Astrocyte (in vitro differentiated cells and primary cell): Measurements from ENCODE around the gene CBFA2T2. TPM values are rescaled to one million over a fixed set of nuclear protein-coding genes. Genes with fewer than 3 reads are reported as not detected.

Source experiments
- DNase-seq: peaks from one replicate; pipeline ENCODE4 v3.0.0-alpha.2; 2010; ENCODE audit warnings: low read depth
- FAIRE-seq: peaks from 2 replicates; lab custom pipeline; 2011; peaks lifted over from hg19 to GRCh38; lab: Jason Lieb, UNC
- H2AFZ ChIP-seq: 2 replicates; pipeline ENCODE4 v1.6.0; 2012; ENCODE audit warnings: low read depth, low read length, inconsistent platforms
- H3K27ac ChIP-seq: 2 replicates; pipeline ENCODE4 v1.5.1; 2011; ENCODE audit warnings: low read depth, low read length, inconsistent platforms
- H3K27me3 ChIP-seq: 2 replicates; pipeline ENCODE4 v1.6.0; 2011; ENCODE audit warnings: low read length, inconsistent platforms; ENCODE audit not compliant: insufficient read depth
- H3K36me3 ChIP-seq: 2 replicates; pipeline ENCODE4 v1.5.1; 2011; ENCODE audit warnings: low read length, inconsistent platforms; ENCODE audit not compliant: insufficient read depth
- H3K4me1 ChIP-seq: 2 replicates; pipeline ENCODE4 v1.5.1; 2011; ENCODE audit warnings: low read length, inconsistent platforms; ENCODE audit not compliant: insufficient read depth
- H3K4me2 ChIP-seq: 2 replicates; pipeline ENCODE4 v1.6.0; 2012; ENCODE audit warnings: low read length, inconsistent platforms
- H3K4me3 ChIP-seq: 2 replicates; pipeline ENCODE4 v1.5.1; 2011; ENCODE audit warnings: low read depth, mild to moderate bottlenecking, low read length, inconsistent platforms; ENCODE audit not compliant: insufficient read depth
- H3K79me2 ChIP-seq: 2 replicates; pipeline ENCODE4 v1.6.0; 2012; ENCODE audit warnings: mild to moderate bottlenecking, low read length, inconsistent platforms; ENCODE audit not compliant: insufficient read depth
- H3K9ac ChIP-seq: 2 replicates; pipeline ENCODE4 v1.6.0; 2012; ENCODE audit warnings: mild to moderate bottlenecking, low read length, inconsistent platforms
- H3K9me3 ChIP-seq: 2 replicates; pipeline ENCODE4 v1.5.1; 2012; ENCODE audit warnings: low read depth, mild to moderate bottlenecking, low read length, inconsistent platforms; ENCODE audit not compliant: insufficient read depth
- H4K20me1 ChIP-seq: 2 replicates; pipeline ENCODE4 v1.6.0; 2012; ENCODE audit warnings: low read length, inconsistent platforms; ENCODE audit not compliant: insufficient read depth
- H3K27ac Mint-ChIP-seq: one replicate; pipeline ENCODE4 v1.8.0; 2021; ENCODE audit warnings: mild to moderate bottlenecking, mixed read lengths; ENCODE audit not compliant: unreplicated experiment
- H3K27me3 Mint-ChIP-seq: one replicate; pipeline ENCODE4 v1.8.0; 2021; ENCODE audit warnings: low read depth, mixed read lengths; ENCODE audit not compliant: unreplicated experiment
- H3K36me3 Mint-ChIP-seq: one replicate; pipeline ENCODE4 v1.8.0; 2021; ENCODE audit warnings: low read depth, mixed read lengths; ENCODE audit not compliant: unreplicated experiment
- H3K4me1 Mint-ChIP-seq: one replicate; pipeline ENCODE4 v1.8.0; 2021; ENCODE audit warnings: low read depth, mixed read lengths; ENCODE audit not compliant: unreplicated experiment
- H3K4me3 Mint-ChIP-seq: one replicate; pipeline ENCODE4 v1.8.0; 2021; ENCODE audit warnings: mild to moderate bottlenecking, moderate library complexity, mixed read lengths; ENCODE audit not compliant: unreplicated experiment
- H3K9me3 Mint-ChIP-seq: one replicate; pipeline ENCODE4 v1.8.0; 2021; ENCODE audit warnings: mild to moderate bottlenecking, mixed read lengths; ENCODE audit not compliant: unreplicated experiment
- EZH2 ChIP-seq: IDR thresholded peaks from 2 replicates; pipeline ENCODE4 v1.6.1; 2012; ENCODE audit warnings: mild to moderate bottlenecking, low read length, inconsistent platforms; ENCODE audit not compliant: insufficient read depth
- total RNA-seq: library from RNA; stranded (reverse); gene quantifications from 2 replicates; pipeline ENCODE4 v1.2.1, GENCODE V29; 2021
- TF ChIP-seq, protein P1 (sequence below): IDR thresholded peaks from 2 replicates; pipeline ENCODE4 v1.5.1; 2011; ENCODE audit warnings: low read depth, mild to moderate bottlenecking, inconsistent platforms, low read length, moderate library complexity; ENCODE audit not compliant: insufficient read depth

The CBFA2T2 gene
- total RNA-seq, 1 donor from 2014 or later, result 14.6 TPM

DNA sequence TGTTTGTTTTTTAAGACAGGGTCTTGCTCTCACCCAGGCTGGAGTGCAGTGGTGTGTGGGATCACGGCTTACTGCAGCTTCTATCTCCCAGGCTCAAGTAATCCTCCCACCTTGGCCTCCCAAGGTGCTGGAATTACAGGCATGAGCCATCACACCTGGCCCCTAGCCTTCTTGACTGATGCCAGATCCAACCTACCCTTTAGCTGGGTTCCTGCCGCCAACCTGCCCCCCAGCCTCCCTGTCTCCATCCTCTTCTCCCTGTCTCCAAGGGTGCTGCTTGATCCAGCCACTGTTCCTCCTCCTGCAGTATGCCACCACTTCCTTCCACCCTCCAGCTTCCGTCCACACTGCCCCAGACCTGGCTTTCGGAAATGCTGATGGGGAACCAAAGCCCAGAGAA lies 169.0 kb downstream of the CBFA2T2 start:
- H3K4me3 ChIP-seq, result no peak overlapping the region
- Mint-ChIP-seq H3K4me3 (no peak overlapping the region), H3K4me1 (peaks cover 6% of the 10 kb centered on the region), H3K27me3 (peaks cover 3% of the 10 kb centered on the region), H3K9me3 (no peaks in the 10 kb centered on the region), H3K36me3 (no peaks in the 10 kb centered on the region), H3K27ac (no peak overlapping the region)
- H3K4me2 ChIP-seq, result no peak overlapping the region
- no peaks in the 10 kb centered on the region for H3K27me3 ChIP-seq
- no peak for FAIRE-seq
- H3K79me2 ChIP-seq, result no peaks in the 10 kb centered on the region
- no peaks in the 10 kb centered on the region for H3K9me3 ChIP-seq
- peaks cover 3% of the 10 kb centered on the region for H3K4me1 ChIP-seq
- H2AFZ ChIP-seq, result no peak overlapping the region
- no peaks in the 10 kb centered on the region for H3K36me3 ChIP-seq
- H3K9ac ChIP-seq, result no peak overlapping the region
- TF ChIP-seq, protein P1, sequence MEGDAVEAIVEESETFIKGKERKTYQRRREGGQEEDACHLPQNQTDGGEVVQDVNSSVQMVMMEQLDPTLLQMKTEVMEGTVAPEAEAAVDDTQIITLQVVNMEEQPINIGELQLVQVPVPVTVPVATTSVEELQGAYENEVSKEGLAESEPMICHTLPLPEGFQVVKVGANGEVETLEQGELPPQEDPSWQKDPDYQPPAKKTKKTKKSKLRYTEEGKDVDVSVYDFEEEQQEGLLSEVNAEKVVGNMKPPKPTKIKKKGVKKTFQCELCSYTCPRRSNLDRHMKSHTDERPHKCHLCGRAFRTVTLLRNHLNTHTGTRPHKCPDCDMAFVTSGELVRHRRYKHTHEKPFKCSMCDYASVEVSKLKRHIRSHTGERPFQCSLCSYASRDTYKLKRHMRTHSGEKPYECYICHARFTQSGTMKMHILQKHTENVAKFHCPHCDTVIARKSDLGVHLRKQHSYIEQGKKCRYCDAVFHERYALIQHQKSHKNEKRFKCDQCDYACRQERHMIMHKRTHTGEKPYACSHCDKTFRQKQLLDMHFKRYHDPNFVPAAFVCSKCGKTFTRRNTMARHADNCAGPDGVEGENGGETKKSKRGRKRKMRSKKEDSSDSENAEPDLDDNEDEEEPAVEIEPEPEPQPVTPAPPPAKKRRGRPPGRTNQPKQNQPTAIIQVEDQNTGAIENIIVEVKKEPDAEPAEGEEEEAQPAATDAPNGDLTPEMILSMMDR, result no peak
- TF ChIP-seq EZH2, result no peak
- H4K20me1 ChIP-seq, result no peaks in the 10 kb centered on the region
- no peak overlapping the region for H3K27ac ChIP-seq
- no peak for DNase-seq

- no peak overlapping the region for H3K4me3 ChIP-seq
- Mint-ChIP-seq H3K27me3 (peaks cover 3% of the 10 kb centered on the region), H3K36me3 (no peaks in the 10 kb centered on the region), H3K27ac (no peak overlapping the region), H3K4me1 (peaks cover 8% of the 10 kb centered on the region), H3K4me3 (no peak overlapping the region), H3K9me3 (no peaks in the 10 kb centered on the region)
- H3K4me1 ChIP-seq, result peaks cover 7% of the 10 kb centered on the region
- no peaks in the 10 kb centered on the region for H3K27me3 ChIP-seq
- FAIRE-seq, result no peak
- no peaks in the 10 kb centered on the region for H4K20me1 ChIP-seq
- no peaks in the 10 kb centered on the region for H3K9me3 ChIP-seq
- no peak overlapping the region for H3K27ac ChIP-seq
- no peak for DNase-seq
- TF ChIP-seq EZH2, result no peak
- TF ChIP-seq, protein P1, result no peak
- no peak overlapping the region for H3K9ac ChIP-seq
- H3K4me2 ChIP-seq, result no peak overlapping the region
- H3K79me2 ChIP-seq, result no peaks in the 10 kb centered on the region
- H3K36me3 ChIP-seq, result no peaks in the 10 kb centered on the region
- no peak overlapping the region for H2AFZ ChIP-seq
These were observed 169.6 kb downstream of the CBFA2T2 start for GRCh38 chr20:33659341-33660034.

DNA sequence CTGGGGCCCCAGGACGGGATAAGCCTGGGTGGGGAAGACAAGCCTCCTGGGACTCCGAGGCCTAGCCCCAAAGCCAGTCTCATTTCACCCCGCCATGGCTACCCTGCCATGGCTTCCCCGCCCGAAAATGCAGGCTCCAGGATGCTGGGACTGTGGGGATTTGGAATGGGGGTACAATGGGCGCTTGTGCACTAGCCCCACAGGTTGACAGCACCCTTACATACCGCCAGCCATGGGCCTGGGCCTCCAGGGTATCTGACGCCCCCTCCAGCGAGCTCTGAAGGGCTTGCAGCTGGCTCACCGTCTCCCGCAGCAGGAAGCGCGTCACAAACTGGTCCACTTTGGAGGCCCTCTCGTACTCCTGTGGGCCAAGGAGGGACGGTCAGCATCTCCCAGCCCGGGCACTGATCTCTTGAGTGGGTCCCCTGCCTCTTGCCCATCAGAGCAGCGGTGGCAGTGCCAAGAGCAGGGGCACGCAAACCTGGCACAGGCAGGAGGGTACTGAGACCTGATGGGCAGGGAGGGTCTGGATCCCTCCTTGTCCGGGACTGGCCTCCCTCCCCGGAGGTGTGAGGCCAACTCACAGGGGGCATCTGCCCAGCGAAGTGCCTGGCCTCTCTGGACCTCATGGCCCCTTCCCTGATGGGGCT lies 170.3 kb downstream of the CBFA2T2 start:
- Histone ChIP-seq H4K20me1 (no peaks in the 10 kb centered on the region), H3K79me2 (no peaks in the 10 kb centered on the region), H3K27ac (no peak overlapping the region), H3K4me1 (peaks cover 7% of the 10 kb centered on the region), H3K36me3 (no peaks in the 10 kb centered on the region), H2AFZ (no peak overlapping the region), H3K4me2 (no peak overlapping the region), H3K9me3 (no peaks in the 10 kb centered on the region), H3K4me3 (no peak overlapping the region), H3K9ac (no peak overlapping the region), H3K27me3 (no peaks in the 10 kb centered on the region)
- Mint-ChIP-seq H3K27me3 (no peaks in the 10 kb centered on the region), H3K4me1 (peaks cover 11% of the 10 kb centered on the region), H3K9me3 (no peaks in the 10 kb centered on the region), H3K4me3 (no peak overlapping the region), H3K36me3 (no peaks in the 10 kb centered on the region), H3K27ac (no peak overlapping the region)
- DNase-seq, result no peak
- FAIRE-seq, result no peak
- TF ChIP-seq, protein P1, result no peak
- no peak for TF ChIP-seq EZH2
